ENCODE data around the gene TEX22.

TEX22 gene

GRCh38 chr14:105445901-105446845 lies 47.8 kb downstream of the TEX22 start:
- Histone ChIP-seq H3K9ac (ENCODE audit: low read length in 2 of 2) (no peak overlapping the region), H3K36me3 (ENCODE audit: control insufficient read depth in 2 of 2, insufficient read depth in 2 of 2, low read length in 2 of 2) (peaks cover 5 to 11% of the 10 kb centered on the region in 2 donors), H3K27me3 (ENCODE audit: control insufficient read depth in 1 of 2, insufficient read depth in 2 of 2, low read length in 2 of 2) (no peaks in the 10 kb centered on the region), H3K4me1 (ENCODE audit: control insufficient read depth, insufficient read depth, low read length) (peaks cover 11% of the 10 kb centered on the region), H3K27ac (ENCODE audit: low read length) (no peak overlapping the region), H3K9me3 (ENCODE audit: control insufficient read depth in 2 of 2, low read length in 2 of 2) (no peaks in the 10 kb centered on the region), H3K4me3 (ENCODE audit: low read length in 2 of 2) (no peak overlapping the region)

GRCh38 chr14:105446971-105447370 lies 48.6 kb downstream of the TEX22 start:
- no peaks in the 10 kb centered on the region for H3K9me3 ChIP-seq (ENCODE audit: control insufficient read depth in 2 of 2, low read length in 2 of 2)
- H3K36me3 ChIP-seq (ENCODE audit: control insufficient read depth in 2 of 2, insufficient read depth in 2 of 2, low read length in 2 of 2): peaks cover 5 to 16% of the 10 kb centered on the region in 2 donors
- no peak overlapping the region for H3K4me3 ChIP-seq (ENCODE audit: low read length in 2 of 2)
- H3K27me3 ChIP-seq (ENCODE audit: control insufficient read depth in 1 of 2, insufficient read depth in 2 of 2, low read length in 2 of 2): no peaks in the 10 kb centered on the region
- no peak overlapping the region for H3K9ac ChIP-seq (ENCODE audit: low read length in 2 of 2)
- no peak overlapping the region for H3K27ac ChIP-seq (ENCODE audit: low read length)
- H3K4me1 ChIP-seq (ENCODE audit: control insufficient read depth, insufficient read depth, low read length): peaks cover 11% of the 10 kb centered on the region

GRCh38 chr14:105447651-105448640 lies 49.6 kb downstream of the TEX22 start:
- Histone ChIP-seq H3K27me3 (ENCODE audit: control insufficient read depth in 1 of 2, insufficient read depth in 2 of 2, low read length in 2 of 2) (no peaks in the 10 kb centered on the region), H3K36me3 (ENCODE audit: control insufficient read depth in 2 of 2, insufficient read depth in 2 of 2, low read length in 2 of 2) (peaks cover 6 to 16% of the 10 kb centered on the region in 2 donors), H3K4me3 (ENCODE audit: low read length in 2 of 2) (no peak overlapping the region), H3K4me1 (ENCODE audit: control insufficient read depth, insufficient read depth, low read length) (peaks cover 11% of the 10 kb centered on the region), H3K9ac (ENCODE audit: low read length in 2 of 2) (no peak overlapping the region), H3K9me3 (ENCODE audit: control insufficient read depth in 2 of 2, low read length in 2 of 2) (no peaks in the 10 kb centered on the region), H3K27ac (ENCODE audit: low read length) (no peak overlapping the region)

- no peak overlapping the region for H3K27ac ChIP-seq (ENCODE audit: low read length)
- no peaks in the 10 kb centered on the region for H3K27me3 ChIP-seq (ENCODE audit: control insufficient read depth in 1 of 2, insufficient read depth in 2 of 2, low read length in 2 of 2)
- no peaks in the 10 kb centered on the region for H3K9me3 ChIP-seq (ENCODE audit: control insufficient read depth in 2 of 2, low read length in 2 of 2)
- no peak overlapping the region for H3K9ac ChIP-seq (ENCODE audit: low read length in 2 of 2)
- H3K4me1 ChIP-seq (ENCODE audit: control insufficient read depth, insufficient read depth, low read length): peaks cover 11% of the 10 kb centered on the region
- peaks cover 9 to 19% of the 10 kb centered on the region in 2 donors for H3K36me3 ChIP-seq (ENCODE audit: control insufficient read depth in 2 of 2, insufficient read depth in 2 of 2, low read length in 2 of 2)
- H3K4me3 ChIP-seq (ENCODE audit: low read length in 2 of 2): peak overlapping the region in 1 of 2 donors; percentile 15
Measured at GRCh38 chr14:105448706-105449111, 50.4 kb downstream of the TEX22 start.

GRCh38 chr14:105449276-105450122 lies 51.2 kb downstream of the TEX22 start:
- no peak overlapping the region for H3K27ac ChIP-seq (ENCODE audit: low read length)
- H3K36me3 ChIP-seq (ENCODE audit: control insufficient read depth in 2 of 2, insufficient read depth in 2 of 2, low read length in 2 of 2): peaks cover 9 to 23% of the 10 kb centered on the region in 2 donors
- no peaks in the 10 kb centered on the region for H3K9me3 ChIP-seq (ENCODE audit: control insufficient read depth in 2 of 2, low read length in 2 of 2)
- no peak overlapping the region for H3K4me3 ChIP-seq (ENCODE audit: low read length in 2 of 2)
- peaks cover 11% of the 10 kb centered on the region for H3K4me1 ChIP-seq (ENCODE audit: control insufficient read depth, insufficient read depth, low read length)
- no peak overlapping the region for H3K9ac ChIP-seq (ENCODE audit: low read length in 2 of 2)
- no peaks in the 10 kb centered on the region for H3K27me3 ChIP-seq (ENCODE audit: control insufficient read depth in 1 of 2, insufficient read depth in 2 of 2, low read length in 2 of 2)

- peaks cover 10 to 23% of the 10 kb centered on the region in 2 donors for H3K36me3 ChIP-seq (ENCODE audit: control insufficient read depth in 2 of 2, insufficient read depth in 2 of 2, low read length in 2 of 2)
- no peaks in the 10 kb centered on the region for H3K9me3 ChIP-seq (ENCODE audit: control insufficient read depth in 2 of 2, low read length in 2 of 2)
- peaks cover 11% of the 10 kb centered on the region for H3K4me1 ChIP-seq (ENCODE audit: control insufficient read depth, insufficient read depth, low read length)
Measured at GRCh38 chr14:105450123-105450505, 51.8 kb downstream of the TEX22 start.

GRCh38 chr14:105450864-105451720 lies 52.8 kb downstream of the TEX22 start:
- Histone ChIP-seq H3K4me1 (ENCODE audit: control insufficient read depth, insufficient read depth, low read length) (peaks cover 11% of the 10 kb centered on the region), H3K36me3 (ENCODE audit: control insufficient read depth in 2 of 2, insufficient read depth in 2 of 2, low read length in 2 of 2) (peaks cover 17 to 26% of the 10 kb centered on the region in 2 donors), H3K9me3 (ENCODE audit: control insufficient read depth in 2 of 2, low read length in 2 of 2) (no peaks in the 10 kb centered on the region), H3K27ac (ENCODE audit: low read length) (no peak overlapping the region), H3K4me3 (ENCODE audit: low read length in 2 of 2) (no peak overlapping the region), H3K27me3 (ENCODE audit: control insufficient read depth in 1 of 2, insufficient read depth in 2 of 2, low read length in 2 of 2) (no peaks in the 10 kb centered on the region), H3K9ac (ENCODE audit: low read length in 2 of 2) (no peak overlapping the region)

More at GRCh38 chr14:105450123-105450505, 51.8 kb downstream of the TEX22 start:
- Histone ChIP-seq H3K27me3 (ENCODE audit: control insufficient read depth in 1 of 2, insufficient read depth in 2 of 2, low read length in 2 of 2) (no peaks in the 10 kb centered on the region), H3K4me3 (ENCODE audit: low read length in 2 of 2) (no peak overlapping the region), H3K9ac (ENCODE audit: low read length in 2 of 2) (no peak overlapping the region), H3K27ac (ENCODE audit: low read length) (no peak overlapping the region)

GRCh38 chr14:105452963-105453362 lies 54.6 kb downstream of the TEX22 start:
- Histone ChIP-seq H3K9ac (ENCODE audit: low read length in 2 of 2) (no peak overlapping the region), H3K27me3 (ENCODE audit: control insufficient read depth in 1 of 2, insufficient read depth in 2 of 2, low read length in 2 of 2) (no peaks in the 10 kb centered on the region), H3K9me3 (ENCODE audit: control insufficient read depth in 2 of 2, low read length in 2 of 2) (no peaks in the 10 kb centered on the region), H3K27ac (ENCODE audit: low read length) (no peak overlapping the region), H3K36me3 (ENCODE audit: control insufficient read depth in 2 of 2, insufficient read depth in 2 of 2, low read length in 2 of 2) (peaks cover 18 to 25% of the 10 kb centered on the region in 2 donors), H3K4me1 (ENCODE audit: control insufficient read depth, insufficient read depth, low read length) (peaks cover 11% of the 10 kb centered on the region), H3K4me3 (ENCODE audit: low read length in 2 of 2) (no peak overlapping the region)

GRCh38 chr14:105453847-105454246 lies 55.5 kb downstream of the TEX22 start:
- H3K27ac ChIP-seq (ENCODE audit: low read length): no peak overlapping the region
- H3K9ac ChIP-seq (ENCODE audit: low read length in 2 of 2): no peak overlapping the region
- H3K4me1 ChIP-seq (ENCODE audit: control insufficient read depth, insufficient read depth, low read length): peaks cover 3% of the 10 kb centered on the region
- H3K27me3 ChIP-seq (ENCODE audit: control insufficient read depth in 1 of 2, insufficient read depth in 2 of 2, low read length in 2 of 2): no peaks in the 10 kb centered on the region
- no peak overlapping the region for H3K4me3 ChIP-seq (ENCODE audit: low read length in 2 of 2)
- H3K36me3 ChIP-seq (ENCODE audit: control insufficient read depth in 2 of 2, insufficient read depth in 2 of 2, low read length in 2 of 2): peaks cover 22 to 25% of the 10 kb centered on the region in 2 donors
- H3K9me3 ChIP-seq (ENCODE audit: control insufficient read depth in 2 of 2, low read length in 2 of 2): no peaks in the 10 kb centered on the region
